Thoracic aorta (tissue), 2 donors: ENCODE results near the gene GTF3C5. TPM values are rescaled to one million over a fixed set of nuclear protein-coding genes. Genes with fewer than 3 reads are reported as not detected.

Experiments
- ATAC-seq: fragments of 150-250 bp; one replicate; pipeline ENCODE4 v1.8.0; 2017; ENCODE audit warnings: low read depth; ENCODE audit not compliant: insufficient number of reproducible peaks, low FRiP score
- DNase-seq: peaks from one replicate; pipeline ENCODE4 v3.0.0-alpha.2; 2020; ENCODE audit warnings: low spot score
- H3K27ac ChIP-seq, 2 donors: fragments of 200-600 bp; sonication (generic); 1 replicate in 1 of 2; 2 replicates in 1 of 2; pipeline ENCODE4 v1.5.1; 2016; ENCODE audit warnings: mild to moderate bottlenecking in 2 of 2, moderate library complexity in 2 of 2
- H3K27me3 ChIP-seq: fragments of 200-600 bp; sonication (generic); replicated peaks from 2 replicates; pipeline ENCODE4 v1.6.0; 2016; ENCODE audit warnings: mild to moderate bottlenecking; ENCODE audit not compliant: insufficient read depth
- H3K36me3 ChIP-seq: fragments of 200-600 bp; sonication (generic); one replicate; pipeline ENCODE4 v1.5.1; 2016
- H3K4me1 ChIP-seq, 2 donors: fragments of 200-600 bp; sonication (generic); 1 replicate in 1 of 2; 2 replicates in 1 of 2; pipeline versions ENCODE4 v1.5.1 to v1.6.0; 2016; ENCODE audit warnings: low read depth in 2 of 2, mild to moderate bottlenecking in 1 of 2; ENCODE audit not compliant: control insufficient read depth in 1 of 2
- H3K4me3 ChIP-seq: fragments of 200-600 bp; sonication (generic); 2 replicates; pipeline ENCODE4 v1.5.1; 2016; ENCODE audit warnings: mild to moderate bottlenecking
- H3K9me3 ChIP-seq: fragments of 200-600 bp; sonication (generic); 2 replicates; pipeline ENCODE4 v1.5.1; 2016
- CTCF ChIP-seq: fragments of 200-600 bp; sonication (generic); IDR thresholded peaks from one replicate; pipeline ENCODE4 v1.5.1; 2019; ENCODE audit warnings: antibody characterized with exemption
- total RNA-seq, 2 donors: library from RNA; depleted of rRNA; stranded (reverse); fragments of >200 nt; gene quantifications; one replicate each; pipeline versions ENCODE4 v1.1.0 to v1.2.3, GENCODE V29; 2016

GTF3C5 gene
- total RNA-seq = 10 to 100 TPM; 40.6 to 54.3 TPM

- Histone ChIP-seq H3K9me3 (no peaks in the 10 kb centered on the region), H3K4me1 (peaks cover 15 to 29% of the 10 kb centered on the region in 2 donors), H3K27ac (peak within 1 kb of the TSS; percentile 91 to 95), H3K27me3 (no peaks in the 10 kb centered on the region), H3K4me3 (peak within 1 kb of the TSS; percentile 99), H3K36me3 (no peaks in the 10 kb centered on the region)
- ATAC-seq (peak; percentile 100), DNase-seq (peak; percentile 82)
- no peak for TF ChIP-seq CTCF
Measured at GRCh38 chr9:133030317-133031129, at the start of gene GTF3C5. Gene GTF3C5 (plus strand): TSS chr9:133030997. CDS start chr9:133031012, 15 bp downstream.

- Histone ChIP-seq H3K27ac (no peak overlapping the region), H3K9me3 (no peaks in the 10 kb centered on the region), H3K4me1 (no peaks in the 10 kb centered on the region), H3K4me3 (no peak overlapping the region), H3K36me3 (no peaks in the 10 kb centered on the region), H3K27me3 (no peaks in the 10 kb centered on the region)
- no peak for TF ChIP-seq CTCF
- ATAC-seq = no peak
- DNase-seq = no peak
Measured at GRCh38 chr9:132982458-132982857, 48.3 kb upstream of the GTF3C5 start.

GRCh38 chr9:132983491-132984201 is 47.2 kb upstream of the GTF3C5 start:
- Histone ChIP-seq H3K4me3 (no peak overlapping the region), H3K4me1 (no peaks in the 10 kb centered on the region), H3K9me3 (no peaks in the 10 kb centered on the region), H3K27ac (no peak overlapping the region), H3K36me3 (no peaks in the 10 kb centered on the region), H3K27me3 (no peaks in the 10 kb centered on the region)
- no peak for TF ChIP-seq CTCF
- no peak for ATAC-seq
- DNase-seq = no peak

GRCh38 chr9:132984202-132985070 is 46.4 kb upstream of the GTF3C5 start:
- Histone ChIP-seq H3K4me3 (no peak overlapping the region), H3K36me3 (no peaks in the 10 kb centered on the region), H3K27ac (no peak overlapping the region), H3K4me1 (no peaks in the 10 kb centered on the region), H3K27me3 (no peaks in the 10 kb centered on the region), H3K9me3 (no peaks in the 10 kb centered on the region)
- no peak for TF ChIP-seq CTCF
- DNase-seq (no peak), ATAC-seq (no peak)

- TF ChIP-seq CTCF = no peak
- no peaks in the 10 kb centered on the region for H3K27me3 ChIP-seq
- ATAC-seq (no peak), DNase-seq (no peak)
- H3K4me1 ChIP-seq = no peaks in the 10 kb centered on the region
- H3K9me3 ChIP-seq = no peaks in the 10 kb centered on the region
- H3K27ac ChIP-seq = no peak overlapping the region
- no peaks in the 10 kb centered on the region for H3K36me3 ChIP-seq
- H3K4me3 ChIP-seq = no peak overlapping the region
Measured at GRCh38 chr9:132985071-132985350, 45.8 kb upstream of the GTF3C5 start.
